Measurements from ENCODE around the gene DEXI. TPM values are rescaled to one million over a fixed set of nuclear protein-coding genes. Genes with fewer than 3 reads are reported as not detected.
"Not testable (repeated sequence)": the region's sequence is repeated elsewhere in the genome, so short reads cannot be mapped to it uniquely, and the experiment has no call there.

DEXI gene
- total RNA-seq, 1 donor from 2014 or later: 37.2 TPM

- Mint-ChIP-seq H3K9me3 (ENCODE audit: low read depth) (no peaks in the 10 kb centered on the region), H3K4me1 (ENCODE audit: low read depth) (no peaks in the 10 kb centered on the region), H3K27ac (ENCODE audit: unreplicated experiment) (no peak overlapping the region), H3K36me3 (ENCODE audit: low read depth) (peaks cover 19% of the 10 kb centered on the region), H3K27me3 (ENCODE audit: low read depth) (no peaks in the 10 kb centered on the region), H3K4me3 (ENCODE audit: unreplicated experiment) (no peak overlapping the region)
- no peak for TF ChIP-seq CTCF (IDR thresholded peaks at IDR 0.05)
- DNase-seq (ENCODE audit: low spot score): no peak
These were observed 14.7 kb downstream of the DEXI start for GRCh38 chr16:10927497-10928112.

GRCh38 chr16:10926867-10927266, 15.4 kb downstream of the DEXI start:
- Mint-ChIP-seq H3K4me1 (ENCODE audit: low read depth) (peaks cover 3% of the 10 kb centered on the region), H3K4me3 (ENCODE audit: unreplicated experiment) (no peak overlapping the region)

GRCh38 chr16:10926094-10926493, 16.2 kb downstream of the DEXI start:
- Mint-ChIP-seq H3K4me1 (ENCODE audit: low read depth) (peaks cover 3% of the 10 kb centered on the region), H3K27me3 (ENCODE audit: low read depth) (no peaks in the 10 kb centered on the region), H3K9me3 (ENCODE audit: low read depth) (no peaks in the 10 kb centered on the region), H3K36me3 (ENCODE audit: low read depth) (peaks cover 19% of the 10 kb centered on the region), H3K4me3 (ENCODE audit: unreplicated experiment) (no peak overlapping the region), H3K27ac (ENCODE audit: unreplicated experiment) (no peak overlapping the region)
- no peak for DNase-seq (ENCODE audit: low spot score)
- no peak for TF ChIP-seq CTCF (IDR thresholded peaks at IDR 0.05)

More at GRCh38 chr16:10926867-10927266, 15.4 kb downstream of the DEXI start:
- H3K27ac Mint-ChIP-seq (ENCODE audit: unreplicated experiment): no peak overlapping the region
- TF ChIP-seq CTCF (IDR thresholded peaks at IDR 0.05): no peak
- DNase-seq (ENCODE audit: low spot score): no peak
- peaks cover 19% of the 10 kb centered on the region for H3K36me3 Mint-ChIP-seq (ENCODE audit: low read depth)
- no peaks in the 10 kb centered on the region for H3K27me3 Mint-ChIP-seq (ENCODE audit: low read depth)
- H3K9me3 Mint-ChIP-seq (ENCODE audit: low read depth): no peaks in the 10 kb centered on the region

GRCh38 chr16:10925285-10925684, 17.0 kb downstream of the DEXI start:
- not testable (repeated sequence) for H3K27me3 Mint-ChIP-seq (ENCODE audit: low read depth); H3K4me3 Mint-ChIP-seq (ENCODE audit: unreplicated experiment); H3K27ac Mint-ChIP-seq (ENCODE audit: unreplicated experiment); DNase-seq (ENCODE audit: low spot score); H3K4me1 Mint-ChIP-seq (ENCODE audit: low read depth); H3K9me3 Mint-ChIP-seq (ENCODE audit: low read depth)
- H3K36me3 Mint-ChIP-seq (ENCODE audit: low read depth): peaks cover 19% of the 10 kb centered on the region

GRCh38 chr16:10923650-10924214, 18.5 kb downstream of the DEXI start:
- no peak for TF ChIP-seq CTCF (IDR thresholded peaks at IDR 0.05)
- H3K4me3 Mint-ChIP-seq (ENCODE audit: unreplicated experiment): no peak overlapping the region

GRCh38 chr16:10923146-10923649, 19.1 kb downstream of the DEXI start:
- Mint-ChIP-seq H3K4me3 (ENCODE audit: unreplicated experiment) (no peak overlapping the region), H3K4me1 (ENCODE audit: low read depth) (peaks cover 7% of the 10 kb centered on the region), H3K27ac (ENCODE audit: unreplicated experiment) (no peak overlapping the region), H3K9me3 (ENCODE audit: low read depth) (no peaks in the 10 kb centered on the region), H3K36me3 (ENCODE audit: low read depth) (peaks cover 15% of the 10 kb centered on the region), H3K27me3 (ENCODE audit: low read depth) (no peaks in the 10 kb centered on the region)
- no peak for DNase-seq (ENCODE audit: low spot score)
- TF ChIP-seq CTCF (IDR thresholded peaks at IDR 0.05): no peak

More at GRCh38 chr16:10923650-10924214, 18.5 kb downstream of the DEXI start:
- Mint-ChIP-seq H3K9me3 (ENCODE audit: low read depth) (no peaks in the 10 kb centered on the region), H3K27ac (ENCODE audit: unreplicated experiment) (no peak overlapping the region), H3K36me3 (ENCODE audit: low read depth) (peaks cover 15% of the 10 kb centered on the region), H3K27me3 (ENCODE audit: low read depth) (no peaks in the 10 kb centered on the region), H3K4me1 (ENCODE audit: low read depth) (peaks cover 5% of the 10 kb centered on the region)
- DNase-seq (ENCODE audit: low spot score): no peak
